K562 (cell line): ENCODE data around the gene TEX51. TPM values are rescaled to one million over a fixed set of nuclear protein-coding genes. Genes with fewer than 3 reads are reported as not detected.

Experiments
- ATAC-seq: fragments of 200-7000 bp; cut with Tn5 transposase; 3 replicates; pipeline ENCODE4 v1.9.1; 2020; ENCODE audit warnings: moderate library complexity
- BruUV-seq: library from RNA; stranded (reverse); fragments of 400-500 nt; replicated peaks from 2 replicates; lab custom pipeline; 2021; lab: Mats Ljungman, UMichigan
- CTCF ChIA-PET: fragments of 300-600 bp; formaldehyde crosslinking; extraction: SDS; loops from one replicate; lab custom pipeline; 2021; ENCODE audit warnings: low intra/inter-chr PET ratio; lab: Yijun Ruan, JAX
- POLR2A ChIA-PET: fragments of 300-600, 350-650 bp; sonication (Branson Sonifier 250); formaldehyde crosslinking; extraction: SDS; loops from one replicate; lab custom pipeline; 2021; ENCODE audit warnings: antibody characterized with exemption, inconsistent platforms; lab: Yijun Ruan, JAX
- DNase-seq, 4 experiments: peaks; one replicate each; pipeline versions ENCODE4 v3.0.0 to v3.0.0-alpha.2; 2011 to 2018; ENCODE audit warnings: low spot score in 3 of 4, mixed read lengths in 3 of 4; ENCODE audit errors: extremely low read depth in 1 of 4
- FAIRE-seq: peaks from 2 replicates; lab custom pipeline; 2011; peaks lifted over from hg19 to GRCh38; lab: Jason Lieb, UNC
- H2AFZ ChIP-seq: 2 replicates; pipeline ENCODE4 v1.6.0; 2011; ENCODE audit warnings: low read depth, low read length, control low read depth, inconsistent platforms
- H3K27ac ChIP-seq: fragments of 200-600 bp; 3 replicates; pipeline ENCODE4 v1.8.0; 2011; ENCODE audit warnings: low read depth, mild to moderate bottlenecking, control low read depth, inconsistent platforms, low read length, moderate library complexity, mixed read lengths; ENCODE audit errors: extremely low read depth
- H3K27me3 ChIP-seq, 2 experiments: fragments of 300-600 bp in 1 of 2; 2 replicates in 1 of 2; 3 replicates in 1 of 2; pipeline versions ENCODE4 v1.6.0 to v1.8.0; 2011; ENCODE audit warnings: inconsistent platforms in 2 of 2, low read length in 2 of 2, mild to moderate bottlenecking in 1 of 2, mixed read lengths in 1 of 2, moderate library complexity in 1 of 2; ENCODE audit not compliant: control insufficient read depth in 2 of 2, insufficient read depth in 2 of 2
- H3K36me3 ChIP-seq: fragments of 300-600 bp; 3 replicates; pipeline ENCODE4 v1.8.0; 2011; ENCODE audit warnings: mild to moderate bottlenecking, low read length, inconsistent platforms; ENCODE audit not compliant: control insufficient read depth, insufficient read depth
- H3K4me1 ChIP-seq, 2 experiments: fragments of 200-600 bp in 1 of 2; replicated peaks in 1 of 2; 2 replicates in 1 of 2; 3 replicates in 1 of 2; pipeline versions ENCODE4 v1.5.1 to v1.8.0; 2011; ENCODE audit warnings: inconsistent platforms in 2 of 2, low read length in 2 of 2, mild to moderate bottlenecking in 1 of 2, mixed read lengths in 1 of 2, moderate library complexity in 1 of 2; ENCODE audit not compliant: control insufficient read depth in 2 of 2, insufficient read depth in 2 of 2
- H3K4me2 ChIP-seq: 2 replicates; pipeline ENCODE4 v1.6.1; 2011; ENCODE audit warnings: low read length, control low read depth, inconsistent platforms, mixed read lengths; ENCODE audit not compliant: insufficient read depth
- H3K4me3 ChIP-seq: fragments of 200-600 bp; sonication (generic), shearing (Covaris generic); 2 replicates; pipeline ENCODE4 v1.5.1; 2016; ENCODE audit warnings: control low read depth, inconsistent platforms
- H3K79me2 ChIP-seq: fragments of 200-600 bp; 3 replicates; pipeline ENCODE4 v1.8.0; 2011; ENCODE audit warnings: low read length, inconsistent platforms; ENCODE audit not compliant: control insufficient read depth, insufficient read depth
- H3K9ac ChIP-seq, 2 experiments: 2 replicates each; pipeline versions ENCODE4 v1.6.0 to v1.6.1; 2011; ENCODE audit warnings: low read depth in 2 of 2, low read length in 2 of 2, control low read depth in 1 of 2, inconsistent platforms in 1 of 2, mild to moderate bottlenecking in 1 of 2, mixed read lengths in 1 of 2; ENCODE audit not compliant: insufficient read depth in 1 of 2
- H3K9me1 ChIP-seq: one replicate; pipeline ENCODE4 v1.6.0; 2011; ENCODE audit warnings: inconsistent platforms, mild to moderate bottlenecking, low read length, moderate library complexity; ENCODE audit not compliant: control insufficient read depth, insufficient read depth
- H3K9me3 ChIP-seq: replicated peaks from 2 replicates; pipeline ENCODE4 v1.5.1; 2011; ENCODE audit warnings: low read depth, low read length, inconsistent platforms; ENCODE audit not compliant: control insufficient read depth, insufficient read depth
- H4K20me1 ChIP-seq: replicated peaks from 2 replicates; pipeline ENCODE4 v1.6.1; 2011; ENCODE audit warnings: low read length, inconsistent platforms, mixed read lengths; ENCODE audit not compliant: control insufficient read depth, insufficient read depth
- DLX4 ChIP-seq: fragments of 250-450 bp; sonication (Bioruptor Pico); IDR thresholded peaks from 2 replicates; pipeline ENCODE4 v1.6.1; 2021; ENCODE audit warnings: mild to moderate bottlenecking
- E2F4 ChIP-seq: sonication (generic); formaldehyde crosslinking; IDR thresholded peaks from 2 replicates; pipeline ENCODE4 v1.8.0; 2022; ENCODE audit warnings: mild to moderate bottlenecking, low read depth, missing genetic modification reagents
- E2F6 ChIP-seq, 2 experiments: IDR thresholded peaks; 2 replicates each; pipeline ENCODE4 v1.6.1; 2011; ENCODE audit warnings: borderline replicate concordance in 1 of 2, control low read depth in 1 of 2, low read depth in 1 of 2, low read length in 1 of 2, mild to moderate bottlenecking in 1 of 2, mixed read lengths in 1 of 2, moderate library complexity in 1 of 2; ENCODE audit not compliant: insufficient read depth in 1 of 2, insufficient read length in 1 of 2, poor library complexity in 1 of 2, severe bottlenecking in 1 of 2; ENCODE audit errors: extremely low read depth in 1 of 2
- ETV5 ChIP-seq: sonication (generic); formaldehyde crosslinking; IDR thresholded peaks from 2 replicates; pipeline ENCODE4 v1.4.0; 2020; ENCODE audit warnings: low read depth, mild to moderate bottlenecking, missing genetic modification reagents
- HNRNPK ChIP-seq: fragments of 200-400 bp; formaldehyde crosslinking; IDR thresholded peaks from one replicate; pipeline ENCODE4 v1.6.1; 2018; ENCODE audit warnings: mild to moderate bottlenecking, low read depth, low read length; ENCODE audit not compliant: poor library complexity, severe bottlenecking
- POLR2G ChIP-seq: fragments of 200-400 bp; formaldehyde crosslinking; IDR thresholded peaks from 2 replicates; pipeline ENCODE4 v1.6.1; 2017; ENCODE audit warnings: low read depth, mild to moderate bottlenecking, antibody characterized with exemption, low read length, moderate library complexity
- RB1 ChIP-seq: fragments of 450-650 bp; IDR thresholded peaks from 2 replicates; pipeline ENCODE4 v1.6.1; 2017; ENCODE audit warnings: low read depth, mild to moderate bottlenecking
- RFX1 ChIP-seq: fragments of 450-650 bp; IDR thresholded peaks from 2 replicates; pipeline ENCODE4 v1.6.1; 2016; ENCODE audit warnings: mild to moderate bottlenecking, moderate library complexity
- TEAD2 ChIP-seq: fragments of 450-650 bp; IDR thresholded peaks from 2 replicates; pipeline ENCODE4 v1.6.1; 2016; ENCODE audit warnings: missing genetic modification characterization, control low read depth, missing compliant biosample characterization
- ZNF431 ChIP-seq: sonication (generic); formaldehyde crosslinking; IDR thresholded peaks from 2 replicates; pipeline ENCODE4 v1.8.0; 2022; ENCODE audit warnings: mild to moderate bottlenecking, missing genetic modification reagents
- ZNF75A ChIP-seq: fragments of 450-650 bp; formaldehyde crosslinking; IDR thresholded peaks from 2 replicates; pipeline ENCODE4 v1.4.0; 2020; ENCODE audit warnings: mild to moderate bottlenecking
- ZNF785 ChIP-seq: fragments of 250-450 bp; sonication (Bioruptor Pico); IDR thresholded peaks from 2 replicates; pipeline ENCODE4 v1.4.0; 2020; ENCODE audit warnings: mild to moderate bottlenecking
- WGBS: fragments of 100-300 bp; shearing (Covaris generic); methylation state at CpG from one replicate; pipeline ENCODE4 v1.1.6; 2016; ENCODE audit warnings: low coverage, mixed read lengths; ENCODE audit not compliant: insufficient coverage; ENCODE audit errors: missing lambda C conversion rate; 5-methylcytosine and 5-hydroxymethylcytosine counted together
- in situ Hi-C: fragments of 300-500 bp; cut with MboI; formaldehyde crosslinking; loops from 4 replicates; pipeline ENCODE4 v1.15.0; 2018; ENCODE audit warnings: inconsistent platforms, mixed read lengths
- intact Hi-C: fragments of 100-400 bp; cut with micrococcal nuclease; formaldehyde crosslinking; loops from 2 replicates; pipeline ENCODE4 v1.14.2; 2022
- polyA plus RNA-seq, 8 experiments: library from polyadenylated mRNA; depleted of rRNA in 4 of 8; stranded (reverse) in 5 of 8; unstranded in 3 of 8; fragments of >200 nt; fragmentation: Nextera tagmentation in 2 of 8; fragmentation: Illumina TruSeq in 1 of 8; extraction: Ambion mirVana in 2 of 8; extraction: Trizol in 1 of 8; gene quantifications; 2 replicates each; pipeline versions ENCODE4 v1.2.1 to v1.2.3, GENCODE V29; 2011 to 2014; ENCODE audit warnings: inconsistent platforms in 1 of 8, missing spikeins in 1 of 8
- total RNA-seq, 7 experiments: library from RNA; depleted of rRNA in 6 of 7; stranded (reverse); fragments of >200 nt in 6 of 7; fragmentation: Illumina TruSeq in 2 of 7; extraction: Trizol in 2 of 7; gene quantifications; 2 replicates each; pipeline versions ENCODE4 v1.2.1 to v1.2.3, GENCODE V29; 2011 to 2021; ENCODE audit warnings: low replicate concordance in 1 of 7

Gene TEX51
- total and polyA plus RNA-seq, 9 of the 15 experiments (the other 6 are each of a cell fraction or from before 2014, with no cell fraction given) = not detected

GRCh38 chr2:126921066-126921465 lies 22.4 kb downstream of the TEX51 start:
- no peaks in the 10 kb centered on the region for H3K79me2 ChIP-seq
- POLR2A ChIA-PET = interaction anchor here (0.6 kb wide), 1 partner anchor 14 kb away, joined by 3 read pairs; no protein-coding TSS in a partner anchor
- no peaks in the 10 kb centered on the region for H3K27me3 ChIP-seq
- CTCF ChIA-PET = interaction anchor here (0.7 kb wide), 1 partner anchor 527 kb away, joined by 3 read pairs; no protein-coding TSS in a partner anchor
- no peak overlapping the region for H3K27ac ChIP-seq
- H3K36me3 ChIP-seq = no peaks in the 10 kb centered on the region
- no peak overlapping the region for H2AFZ ChIP-seq
- intact Hi-C loops = no loop called here
- TF ChIP-seq E2F6 (IDR thresholded peaks at IDR 0.05; ENCODE audit: borderline replicate concordance in 1 of 2, extremely low read depth in 1 of 2, insufficient read depth in 1 of 2, insufficient read length in 1 of 2, low read depth in 1 of 2, low read length in 1 of 2, poor library complexity in 1 of 2, severe bottlenecking in 1 of 2) (no peak), POLR2G (no peak), RFX1 (no peak), RB1 (no peak), ZNF785 (CRISPR knock-in tag) (no peak), TEAD2 (tag) (no peak), ZNF431 (CRISPR knock-in tag) (no peak), E2F4 (CRISPR knock-in tag) (no peak), DLX4 (CRISPR knock-in tag) (no peak), ZNF75A (CRISPR knock-in tag) (no peak), ETV5 (CRISPR knock-in tag) (no peak), HNRNPK (no peak)
- 0% methylated on average over 1 of the region's 1 CpG for WGBS
- no peaks in the 10 kb centered on the region for H3K9me3 ChIP-seq
- H3K4me1 ChIP-seq = no peaks in the 10 kb centered on the region
- H3K9ac ChIP-seq = no peak overlapping the region
- no peaks in the 10 kb centered on the region for H3K9me1 ChIP-seq
- H3K4me3 ChIP-seq = no peak overlapping the region
- no peak overlapping the region for H3K4me2 ChIP-seq
- BruUV-seq = no TSS peak
- DNase-seq (no peak), ATAC-seq (no peak), FAIRE-seq (no peak)
- H4K20me1 ChIP-seq = no peaks in the 10 kb centered on the region
- in situ Hi-C loops = no loop called here
